Mesendoderm (in vitro differentiated cells): ENCODE results near the gene ACVR1. TPM values are rescaled to one million over a fixed set of nuclear protein-coding genes. Genes with fewer than 3 reads are reported as not detected.

Source experiments
- DNase-seq: peaks from one replicate; pipeline ENCODE4 v3.0.0; 2013
- H2AK5ac ChIP-seq: 2 replicates; pipeline ENCODE4 v1.6.1; 2013; ENCODE audit warnings: low read length, inconsistent platforms
- H2BK120ac ChIP-seq: 2 replicates; pipeline ENCODE4 v1.6.1; 2013; ENCODE audit warnings: low read depth, mild to moderate bottlenecking, low read length, moderate library complexity, mixed read lengths
- H2BK15ac ChIP-seq: replicated peaks from 2 replicates; pipeline ENCODE4 v1.6.1; 2013; ENCODE audit warnings: low read depth, mild to moderate bottlenecking, moderate library complexity
- H2BK5ac ChIP-seq: 2 replicates; pipeline ENCODE4 v1.6.1; 2013; ENCODE audit warnings: low read length, inconsistent platforms
- H3K18ac ChIP-seq: 2 replicates; pipeline ENCODE4 v1.6.1; 2013; ENCODE audit warnings: mild to moderate bottlenecking, low read length, mixed read lengths
- H3K23ac ChIP-seq: one replicate; pipeline ENCODE4 v1.6.1; 2013; ENCODE audit warnings: low read length
- H3K27ac ChIP-seq: 2 replicates; pipeline ENCODE4 v1.5.1; 2013; ENCODE audit warnings: low read depth, mild to moderate bottlenecking, inconsistent platforms, low read length, moderate library complexity
- H3K27me3 ChIP-seq: 2 replicates; pipeline ENCODE4 v1.6.1; 2013; ENCODE audit warnings: low read length, control low read depth, mild to moderate bottlenecking, inconsistent platforms; ENCODE audit not compliant: insufficient read depth, poor library complexity
- H3K36me3 ChIP-seq: 2 replicates; pipeline ENCODE4 v1.6.1; 2013; ENCODE audit warnings: low read length, inconsistent platforms; ENCODE audit not compliant: control insufficient read depth, insufficient read depth
- H3K4ac ChIP-seq: one replicate; pipeline ENCODE4 v1.6.1; 2013; ENCODE audit warnings: low read depth, mild to moderate bottlenecking, low read length, moderate library complexity
- H3K4me1 ChIP-seq: 2 replicates; pipeline ENCODE4 v1.6.1; 2013; ENCODE audit warnings: low read depth, low read length, inconsistent platforms; ENCODE audit not compliant: control insufficient read depth
- H3K4me2 ChIP-seq: 2 replicates; pipeline ENCODE4 v1.6.1; 2013; ENCODE audit warnings: low read length
- H3K4me3 ChIP-seq: 2 replicates; pipeline ENCODE4 v1.5.1; 2013; ENCODE audit warnings: mild to moderate bottlenecking, low read length
- H3K56ac ChIP-seq: one replicate; pipeline ENCODE4 v1.6.1; 2013; ENCODE audit warnings: low read length
- H3K79me1 ChIP-seq: 2 replicates; pipeline ENCODE4 v1.6.1; 2013; ENCODE audit warnings: low read length, inconsistent platforms
- H3K79me2 ChIP-seq: 2 replicates; pipeline ENCODE4 v1.6.1; 2013; ENCODE audit warnings: mild to moderate bottlenecking, low read length; ENCODE audit not compliant: control insufficient read depth, insufficient read depth
- H3K9ac ChIP-seq: 2 replicates; pipeline ENCODE4 v1.6.1; 2013; ENCODE audit warnings: low read length, inconsistent platforms
- H4K5ac ChIP-seq: one replicate; pipeline ENCODE4 v1.6.1; 2013; ENCODE audit warnings: low read length
- H4K8ac ChIP-seq: one replicate; pipeline ENCODE4 v1.6.1; 2013; ENCODE audit warnings: low read depth, mild to moderate bottlenecking, control low read depth, low read length, moderate library complexity
- whole genome bisulfite sequencing: extraction: QIAGEN DNeasy Blood & Tissue Kit; methylation state at CpG from one replicate; pipeline ENCODE4 v1.1.7; 2013; ENCODE audit warnings: low lambda C conversion rate, missing lambda C conversion rate; ENCODE audit not compliant: insufficient coverage; ENCODE audit errors: extremely low coverage; 5-methylcytosine and 5-hydroxymethylcytosine counted together
- polyA plus RNA-seq, 2 experiments: library from polyadenylated mRNA; stranded (reverse); fragments of 200-250 nt; gene quantifications; one replicate each; pipeline ENCODE4 v1.2.3, GENCODE V29; 2013

ACVR1 gene
- 8.4 TPM for polyA plus RNA-seq (2013, experiment 1 of 2)
- polyA plus RNA-seq (2013, experiment 2 of 2): 8.1 TPM

- peak within 1 kb of the TSS; percentile 85 for H3K4me3 ChIP-seq
- WGBS: no CpG with 5 or more reads among the region's 85 CpGs
- peak within 1 kb of the TSS; percentile 93 for H4K8ac ChIP-seq
- H2BK15ac ChIP-seq: peak within 1 kb of the TSS; percentile 38
- H3K4me1 ChIP-seq: peaks cover 15% of the 10 kb centered on the region
- H4K5ac ChIP-seq: no peak within 1 kb of the TSS
- H2BK5ac ChIP-seq: peak within 1 kb of the TSS; percentile 52
- H2AK5ac ChIP-seq: no peak within 1 kb of the TSS
- H3K18ac ChIP-seq: peak within 1 kb of the TSS; percentile 95
- no peaks in the 10 kb centered on the region for H3K27me3 ChIP-seq
- H3K4ac ChIP-seq: peak within 1 kb of the TSS; percentile 98
- peak within 1 kb of the TSS; percentile 92 for H3K9ac ChIP-seq
- no peak within 1 kb of the TSS for H3K23ac ChIP-seq
- no peaks in the 10 kb centered on the region for H3K36me3 ChIP-seq
- peak within 1 kb of the TSS; percentile 86 for H3K4me2 ChIP-seq
- peak within 1 kb of the TSS; percentile 97 for H2BK120ac ChIP-seq
- peak; percentile 99 for DNase-seq
- H3K27ac ChIP-seq: peak within 1 kb of the TSS; percentile 95
- H3K79me2 ChIP-seq: peaks cover 23% of the 10 kb centered on the region
- peak within 1 kb of the TSS; percentile 95 for H3K56ac ChIP-seq
- peaks cover 9% of the 10 kb centered on the region for H3K79me1 ChIP-seq
Observed at GRCh38 chr2:157876066-157876785, at the start of gene ACVR1. ACVR1 (minus strand) TSS chr2:157876330; CDS start chr2:157799493, 76,837 bp downstream.

GRCh38 chr2:157925071-157925470 is 48.9 kb upstream of the ACVR1 start:
- no peak overlapping the region for H3K23ac ChIP-seq
- H3K27ac ChIP-seq: no peak overlapping the region
- no peak overlapping the region for H3K4ac ChIP-seq
- no peak for DNase-seq
- H3K27me3 ChIP-seq: no peaks in the 10 kb centered on the region
- no peak overlapping the region for H3K9ac ChIP-seq
- H4K8ac ChIP-seq: no peak overlapping the region
- no peaks in the 10 kb centered on the region for H3K79me1 ChIP-seq
- H2AK5ac ChIP-seq: peak overlapping the region; percentile 15
- H3K4me2 ChIP-seq: no peak overlapping the region
- H3K18ac ChIP-seq: no peak overlapping the region
- no CpG with 5 or more reads among the region's 3 CpGs for WGBS
- H3K4me1 ChIP-seq: peaks cover 2% of the 10 kb centered on the region
- no peak overlapping the region for H3K4me3 ChIP-seq
- no peak overlapping the region for H3K56ac ChIP-seq
- H2BK5ac ChIP-seq: no peak overlapping the region
- H3K36me3 ChIP-seq: no peaks in the 10 kb centered on the region
- H2BK15ac ChIP-seq: no peak overlapping the region
- no peaks in the 10 kb centered on the region for H3K79me2 ChIP-seq
- no peak overlapping the region for H2BK120ac ChIP-seq
- H4K5ac ChIP-seq: no peak overlapping the region

- no peak for DNase-seq
- Histone ChIP-seq H3K79me1 (no peaks in the 10 kb centered on the region), H3K56ac (no peak overlapping the region), H3K4me2 (no peak overlapping the region), H3K27me3 (no peaks in the 10 kb centered on the region), H3K9ac (no peak overlapping the region), H3K4ac (no peak overlapping the region), H3K4me3 (no peak overlapping the region), H3K79me2 (no peaks in the 10 kb centered on the region), H3K23ac (no peak overlapping the region), H3K4me1 (peaks cover 2% of the 10 kb centered on the region), H3K27ac (no peak overlapping the region), H3K36me3 (no peaks in the 10 kb centered on the region), H2BK5ac (no peak overlapping the region), H2BK120ac (no peak overlapping the region), H3K18ac (no peak overlapping the region), H2AK5ac (no peak overlapping the region), H4K5ac (no peak overlapping the region), H2BK15ac (no peak overlapping the region), H4K8ac (no peak overlapping the region)
- WGBS: 100% methylated on average over 1 of the region's 5 CpGs
Observed at GRCh38 chr2:157923598-157924217, 47.6 kb upstream of the ACVR1 start.

GRCh38 chr2:157922815-157923214 is 46.7 kb upstream of the ACVR1 start:
- no peak overlapping the region for H3K4me3 ChIP-seq
- H2BK5ac ChIP-seq: no peak overlapping the region
- H2AK5ac ChIP-seq: no peak overlapping the region
- H2BK120ac ChIP-seq: no peak overlapping the region
- H3K36me3 ChIP-seq: no peaks in the 10 kb centered on the region
- no peak overlapping the region for H3K4me2 ChIP-seq
- no CpG with 5 or more reads among the region's 1 CpG for WGBS
- no peak overlapping the region for H3K18ac ChIP-seq
- H3K27me3 ChIP-seq: no peaks in the 10 kb centered on the region
- no peak overlapping the region for H3K23ac ChIP-seq
- no peak overlapping the region for H3K4ac ChIP-seq
- H4K5ac ChIP-seq: no peak overlapping the region
- H3K79me1 ChIP-seq: no peaks in the 10 kb centered on the region
- H3K27ac ChIP-seq: no peak overlapping the region
- no peaks in the 10 kb centered on the region for H3K79me2 ChIP-seq
- H4K8ac ChIP-seq: no peak overlapping the region
- DNase-seq: no peak
- H3K9ac ChIP-seq: no peak overlapping the region
- peaks cover 4% of the 10 kb centered on the region for H3K4me1 ChIP-seq
- peak overlapping the region; percentile 57 for H2BK15ac ChIP-seq
- H3K56ac ChIP-seq: no peak overlapping the region

DNA sequence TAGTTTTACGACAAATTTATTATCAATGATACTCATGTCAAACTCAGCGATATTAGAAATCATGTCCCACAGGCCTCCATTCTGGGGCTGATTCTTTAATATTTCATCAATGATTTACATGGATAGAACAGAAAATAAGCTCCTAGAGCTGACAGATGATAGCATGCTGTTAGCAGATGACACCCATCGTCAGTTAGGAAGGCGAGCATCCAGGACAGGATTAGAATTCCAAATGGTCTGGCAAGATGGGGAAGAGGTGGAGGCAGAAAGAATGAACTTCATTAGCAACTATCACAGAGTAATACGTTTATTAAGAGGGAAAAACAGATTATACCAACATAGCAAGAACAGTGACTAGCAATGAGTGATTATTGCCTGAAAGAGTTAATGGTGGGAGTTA is 46.2 kb upstream of the ACVR1 start:
- Histone ChIP-seq H3K4me1 (peaks cover 4% of the 10 kb centered on the region), H4K8ac (no peak overlapping the region), H3K4ac (no peak overlapping the region)

More for the DNA sequence above, 46.2 kb upstream of the ACVR1 start:
- Histone ChIP-seq H3K56ac (no peak overlapping the region), H3K27ac (no peak overlapping the region), H4K5ac (no peak overlapping the region), H3K27me3 (no peaks in the 10 kb centered on the region), H3K79me2 (no peaks in the 10 kb centered on the region), H3K36me3 (no peaks in the 10 kb centered on the region), H3K18ac (peak overlapping the region; percentile 60), H3K4me3 (no peak overlapping the region), H2BK5ac (no peak overlapping the region), H2BK15ac (peak overlapping the region; percentile 85), H3K4me2 (no peak overlapping the region), H3K23ac (no peak overlapping the region), H2BK120ac (no peak overlapping the region), H2AK5ac (no peak overlapping the region), H3K9ac (no peak overlapping the region), H3K79me1 (no peaks in the 10 kb centered on the region)
- no peak for DNase-seq
- WGBS: no CpG with 5 or more reads among the region's 5 CpGs
